TTC549 (cell line): ENCODE measurements around the gene GPD2.

Experiments
- FAIRE-seq: peaks from 2 replicates; lab custom pipeline; 2012; peaks lifted over from hg19 to GRCh38; lab: Jason Lieb, UNC

GPD2 gene

DNA sequence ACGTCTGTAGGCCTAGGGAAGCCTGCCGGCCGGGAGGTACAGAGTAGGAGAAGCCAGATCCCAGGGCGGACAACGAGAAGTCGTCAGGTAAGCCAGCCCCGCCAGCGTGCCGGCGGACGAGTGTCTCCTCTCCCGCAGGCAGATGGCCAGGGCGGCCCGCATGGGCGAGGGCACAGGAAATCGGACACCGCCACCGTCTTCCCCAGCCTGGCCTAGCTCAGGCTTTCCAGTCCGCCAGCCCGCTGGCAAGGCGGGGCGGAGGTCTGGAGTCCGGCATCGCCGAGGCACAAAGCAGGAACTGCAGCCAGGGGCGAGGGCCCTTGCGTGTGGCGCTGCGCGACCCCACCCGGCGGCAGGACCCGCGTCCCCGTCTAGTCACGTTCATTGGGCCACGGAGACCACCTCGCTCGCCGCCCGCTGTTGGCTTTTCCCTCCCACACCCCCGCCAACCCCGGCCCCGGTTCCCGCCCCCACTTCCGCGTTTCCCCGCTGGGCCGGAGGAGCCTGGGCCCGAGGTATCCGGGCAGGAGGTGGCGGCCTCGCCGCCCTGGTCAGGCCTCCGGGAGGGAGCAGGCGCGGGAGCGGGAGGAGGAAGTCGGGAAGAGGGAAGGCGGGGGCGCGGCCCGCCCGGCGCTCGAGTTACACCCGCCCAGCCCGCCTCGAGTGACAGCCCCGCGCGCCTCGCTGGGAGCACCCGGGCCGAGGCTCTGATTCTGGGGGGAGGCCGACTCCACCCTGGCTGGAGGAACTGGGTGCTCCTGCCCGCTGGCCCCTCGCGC is at the start of gene GPD2:
Gene GPD2, plus strand, starts transcription at position 662 of the 779 bp plus-strand sequence. CDS start 39,727 bp downstream, outside the sequence.
- no peak for FAIRE-seq

DNA sequence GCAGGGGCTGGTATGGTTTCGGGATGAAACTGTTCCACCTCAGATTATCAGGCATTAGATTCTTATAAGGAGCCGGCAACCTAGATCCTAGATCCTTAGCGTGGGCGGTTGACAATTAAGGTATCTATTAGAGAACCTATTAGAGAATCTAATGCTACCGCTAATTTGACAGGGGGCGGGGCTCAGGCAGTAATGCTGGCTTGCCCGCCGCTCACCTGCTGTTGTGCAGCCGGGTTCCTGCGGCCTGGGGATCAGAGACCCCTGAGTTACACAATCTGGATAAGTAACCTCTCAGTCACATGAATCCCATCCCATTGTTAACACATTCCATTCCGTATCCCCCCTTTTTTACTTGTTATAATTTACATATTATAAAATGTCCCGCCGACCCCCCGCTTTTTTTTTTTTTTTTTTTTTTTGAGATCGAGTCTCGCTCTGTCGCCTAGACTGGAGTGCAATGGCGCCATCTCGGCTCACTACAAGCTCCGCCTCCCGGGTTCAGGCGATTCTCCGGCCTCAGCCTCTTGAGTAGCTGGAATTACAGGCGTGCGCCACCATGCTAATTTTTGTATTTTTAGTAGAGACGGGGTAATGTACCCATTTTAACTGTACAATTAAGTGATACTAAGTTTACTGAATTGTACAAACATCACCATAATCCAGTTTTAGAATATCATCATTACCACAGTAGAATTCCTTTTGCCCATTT is 42.0 kb upstream of the GPD2 start:
- no peak for FAIRE-seq

DNA sequence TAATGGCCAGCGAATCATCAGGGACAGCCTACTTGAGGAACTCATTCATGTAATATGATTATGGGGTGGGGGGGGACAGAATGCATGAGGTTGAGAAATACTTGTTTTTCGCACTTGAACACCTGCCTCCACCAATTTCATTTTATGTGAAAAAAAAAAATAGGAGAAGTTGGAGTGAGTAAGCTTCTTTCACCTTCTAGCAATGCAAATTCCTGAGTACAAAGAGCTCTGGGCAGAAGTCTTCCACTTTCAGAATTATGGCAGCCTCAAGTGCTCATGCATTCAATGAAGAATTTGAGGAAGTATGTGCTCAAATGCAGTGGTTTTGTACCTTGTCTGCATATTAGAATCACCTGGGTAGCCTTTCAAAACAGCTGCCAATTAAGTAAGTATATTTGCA is 40.1 kb upstream of the GPD2 start:
- no peak for FAIRE-seq

DNA sequence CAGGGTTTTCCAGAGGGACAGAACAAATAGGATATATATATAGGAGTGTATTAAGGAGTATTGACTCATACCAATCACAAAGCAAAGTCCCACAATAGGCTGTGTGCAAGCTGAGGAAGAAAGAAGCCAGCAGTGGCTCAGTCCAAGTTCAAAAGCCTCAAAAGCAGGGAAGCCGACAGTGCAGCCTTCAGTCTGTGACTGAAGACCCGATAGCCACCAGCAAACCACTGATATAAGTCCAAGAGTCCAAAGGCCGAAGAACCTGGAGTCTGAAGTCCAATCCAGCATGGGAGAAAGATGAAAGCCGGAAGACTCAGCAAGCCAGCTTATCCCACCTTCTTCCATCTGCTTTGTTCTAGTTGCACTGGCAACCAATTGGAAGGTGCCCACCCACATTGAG is 39.0 kb upstream of the GPD2 start:
- FAIRE-seq = no peak

DNA sequence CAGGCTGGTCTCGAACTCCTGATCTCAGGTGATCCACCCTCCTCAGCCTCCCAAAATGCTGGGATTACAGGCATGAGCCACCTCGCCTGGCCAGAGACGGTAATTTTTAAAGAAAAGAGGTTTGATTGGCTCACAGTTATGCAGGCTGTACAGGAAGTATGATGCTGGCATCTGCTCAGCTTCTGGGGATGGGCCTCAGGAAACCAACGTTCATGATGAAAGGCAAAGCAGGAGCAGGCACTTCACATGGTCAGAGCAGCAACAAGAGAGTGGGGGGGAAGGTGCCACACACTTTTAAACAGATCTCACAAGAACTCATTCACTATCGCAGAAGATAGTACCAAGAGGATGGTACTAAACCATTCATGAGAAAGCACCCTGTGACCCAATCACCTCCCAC is 38.0 kb upstream of the GPD2 start:
- no peak for FAIRE-seq

DNA sequence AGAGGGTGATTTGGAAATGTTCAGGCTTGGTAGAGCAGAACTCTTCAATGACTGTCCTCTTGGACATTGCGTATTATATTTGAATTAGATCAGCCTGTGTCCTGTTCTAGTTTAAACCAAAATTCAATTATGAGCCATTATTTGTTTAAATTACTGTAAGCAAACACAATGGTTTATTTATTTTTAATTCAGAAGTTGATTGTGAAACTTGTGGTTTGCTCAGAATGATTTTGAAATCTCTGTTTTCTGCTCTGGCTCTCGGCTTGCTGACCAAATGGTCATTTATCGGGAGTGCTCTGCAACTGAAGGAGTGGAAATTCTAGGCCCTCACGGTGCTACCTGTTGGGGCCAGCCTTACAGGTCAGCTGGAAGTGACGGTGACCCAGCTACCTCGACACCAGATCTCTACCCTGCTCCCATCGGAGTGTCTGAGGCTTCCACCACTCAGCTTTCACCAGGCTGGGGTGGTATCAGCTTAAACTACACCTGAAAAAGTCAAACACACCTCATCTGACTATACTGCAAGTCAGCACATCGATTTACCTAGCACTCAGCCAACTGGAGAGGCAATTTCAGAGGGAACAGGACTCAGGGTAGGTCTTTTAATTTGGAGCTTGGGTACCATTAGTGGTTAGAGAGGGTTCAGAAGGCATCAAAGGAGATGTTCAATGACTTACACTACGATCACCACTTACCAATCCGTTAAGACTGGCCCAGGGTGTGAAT is 36.8 kb upstream of the GPD2 start:
- FAIRE-seq = no peak

DNA sequence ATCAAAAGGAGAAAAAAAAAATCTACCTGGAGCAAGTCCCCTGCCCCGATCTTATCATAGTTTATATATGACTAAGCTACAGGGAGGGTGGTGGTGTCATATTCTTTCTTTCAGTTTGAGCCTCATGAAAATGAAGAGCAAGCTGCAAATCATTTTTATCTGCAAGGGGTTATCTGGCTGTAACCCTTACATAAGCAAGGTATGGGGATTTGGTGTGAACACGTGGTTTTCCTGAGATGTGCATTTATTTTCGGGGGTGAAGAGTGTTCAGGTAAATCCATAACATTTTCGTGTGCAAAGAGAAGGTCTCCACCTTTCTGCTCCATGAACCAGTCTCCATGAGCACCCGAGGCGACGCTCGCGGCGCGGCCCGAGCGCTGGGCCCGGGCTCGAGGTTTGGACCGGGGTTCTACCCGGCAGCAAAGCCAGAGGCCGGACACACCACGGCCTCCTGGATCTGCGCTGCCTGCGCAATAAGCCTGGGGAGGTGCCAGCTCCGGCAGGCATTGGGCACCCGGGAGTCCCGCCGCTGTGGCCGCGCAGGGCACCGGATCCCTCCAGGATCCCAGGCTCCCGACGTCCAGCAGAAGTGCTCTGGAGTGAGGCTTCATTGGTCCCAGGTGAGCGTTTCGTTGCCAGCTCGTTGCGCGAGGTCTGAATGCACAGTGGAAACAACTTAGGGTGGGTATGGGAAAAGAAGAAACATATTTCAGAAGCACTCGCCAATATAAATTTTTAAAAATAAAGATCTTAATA is 36.1 kb upstream of the GPD2 start:
- FAIRE-seq = no peak

DNA sequence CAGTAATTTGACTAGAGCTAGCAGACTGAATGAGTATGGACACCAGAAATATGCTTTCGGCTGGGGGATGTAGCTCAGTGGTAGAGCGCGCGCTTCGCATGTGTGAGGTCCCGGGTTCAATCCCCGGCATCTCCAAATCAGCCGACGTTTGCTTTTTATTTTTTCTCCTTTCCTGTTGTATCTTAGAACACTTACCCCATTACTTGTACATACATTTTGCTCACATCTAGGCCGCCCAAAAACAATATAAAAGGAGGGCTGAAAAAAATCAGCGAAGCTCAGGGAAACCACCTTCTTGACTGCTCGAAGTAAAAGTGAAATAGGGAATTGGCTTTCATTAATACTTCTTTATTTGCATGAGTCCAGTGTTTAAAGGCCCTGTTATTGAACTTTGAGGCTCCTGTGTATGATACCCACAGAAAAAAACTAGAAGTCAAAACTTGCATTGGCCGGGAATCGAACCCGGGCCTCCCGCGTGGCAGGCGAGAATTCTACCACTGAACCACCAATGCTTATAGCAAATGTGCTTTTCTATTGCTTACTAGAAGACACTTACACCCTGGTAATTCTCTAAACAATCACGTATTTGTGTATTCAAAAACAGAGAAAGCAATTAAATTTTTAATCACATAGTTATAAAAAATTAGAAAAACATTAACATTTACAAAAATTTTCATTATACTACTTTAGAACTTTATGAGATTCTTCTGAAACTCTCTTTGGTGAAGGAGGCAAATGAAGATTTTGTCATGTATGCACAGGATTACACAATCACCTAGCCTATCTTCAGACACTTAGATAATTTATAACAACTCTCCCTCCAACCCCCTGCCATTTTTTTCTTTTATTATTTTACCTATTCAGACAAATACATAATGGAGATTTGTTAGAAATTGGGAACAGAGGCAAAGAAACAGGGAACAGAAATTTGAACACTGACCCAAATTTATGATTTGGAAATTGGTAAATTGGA is 35.2 kb upstream of the GPD2 start:
- FAIRE-seq = no peak

DNA sequence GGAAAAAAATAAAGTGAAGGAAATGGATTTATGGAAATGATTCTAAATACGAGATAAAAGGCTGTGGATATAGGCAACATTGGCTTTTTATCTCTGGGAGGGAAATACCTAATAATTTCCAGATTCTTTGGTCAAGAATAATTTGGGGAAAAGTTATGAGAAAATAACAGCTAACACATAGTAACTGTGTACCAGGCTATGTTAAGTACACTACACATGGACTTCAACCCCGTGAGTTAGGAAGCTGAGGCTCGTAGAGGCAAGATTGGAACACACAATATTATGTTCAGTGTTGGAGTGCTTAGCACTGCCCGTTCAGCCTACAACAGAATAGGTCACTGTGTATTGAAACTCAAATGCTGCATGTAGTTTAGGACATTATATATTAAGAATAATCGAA is 34.3 kb upstream of the GPD2 start:
- FAIRE-seq = no peak

DNA sequence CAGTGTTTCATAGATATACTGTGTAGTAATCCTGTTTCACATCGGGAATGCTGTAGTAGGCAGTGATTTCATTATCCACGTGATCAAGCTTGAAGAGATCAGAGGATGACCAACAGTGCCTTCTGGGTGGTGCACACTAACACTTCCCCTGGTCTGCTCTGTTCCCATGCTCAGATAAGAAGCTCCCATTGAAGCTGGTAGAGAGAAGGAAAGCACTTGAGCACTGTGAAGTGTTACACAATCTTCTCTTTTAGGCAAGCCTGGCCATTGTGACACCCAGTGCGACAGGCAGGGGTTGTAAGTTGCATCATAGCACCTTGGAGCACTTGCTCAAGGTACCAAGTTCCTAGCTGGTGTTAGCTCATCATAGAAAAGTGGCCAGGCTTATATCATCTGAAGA is 30.6 kb upstream of the GPD2 start:
- no peak for FAIRE-seq

DNA sequence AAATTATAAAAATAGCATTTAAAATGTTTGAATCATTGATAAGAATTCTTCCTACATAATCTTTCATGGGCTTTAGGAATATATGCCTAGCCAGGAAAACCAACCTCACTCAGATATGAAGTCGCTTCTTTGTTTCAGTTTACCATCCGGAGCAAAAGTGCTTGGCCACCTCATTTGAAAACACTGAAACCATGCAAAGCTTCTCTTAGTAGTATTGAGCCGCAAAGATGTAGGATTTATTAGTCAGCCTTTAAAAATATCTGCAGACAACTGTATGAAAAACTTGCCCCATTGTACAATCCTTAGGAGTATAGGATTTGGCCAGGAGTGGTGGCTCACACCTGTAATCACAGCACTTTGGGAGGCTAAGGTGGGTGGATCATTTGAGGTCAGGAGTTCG is 24.3 kb upstream of the GPD2 start:
- no peak for FAIRE-seq

DNA sequence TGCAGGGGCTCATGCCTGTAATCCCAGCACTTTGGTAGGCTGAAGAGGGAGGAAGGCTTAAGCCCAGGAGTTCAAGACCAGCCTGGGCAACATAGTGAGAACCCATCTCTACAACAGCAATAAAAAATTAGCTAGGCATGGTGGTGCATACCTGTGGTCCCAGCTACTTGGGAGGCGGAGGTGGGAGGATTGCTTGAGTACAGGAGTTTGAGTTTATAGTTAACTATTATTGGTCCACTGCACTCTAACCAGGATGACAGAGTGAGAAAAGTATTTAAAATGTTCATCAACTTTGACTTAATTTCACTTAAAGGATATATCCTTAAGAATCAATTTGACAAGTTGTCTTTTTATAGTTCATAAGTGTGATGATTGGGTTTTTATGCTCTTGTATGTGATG is 14.3 kb upstream of the GPD2 start:
- FAIRE-seq = no peak

DNA sequence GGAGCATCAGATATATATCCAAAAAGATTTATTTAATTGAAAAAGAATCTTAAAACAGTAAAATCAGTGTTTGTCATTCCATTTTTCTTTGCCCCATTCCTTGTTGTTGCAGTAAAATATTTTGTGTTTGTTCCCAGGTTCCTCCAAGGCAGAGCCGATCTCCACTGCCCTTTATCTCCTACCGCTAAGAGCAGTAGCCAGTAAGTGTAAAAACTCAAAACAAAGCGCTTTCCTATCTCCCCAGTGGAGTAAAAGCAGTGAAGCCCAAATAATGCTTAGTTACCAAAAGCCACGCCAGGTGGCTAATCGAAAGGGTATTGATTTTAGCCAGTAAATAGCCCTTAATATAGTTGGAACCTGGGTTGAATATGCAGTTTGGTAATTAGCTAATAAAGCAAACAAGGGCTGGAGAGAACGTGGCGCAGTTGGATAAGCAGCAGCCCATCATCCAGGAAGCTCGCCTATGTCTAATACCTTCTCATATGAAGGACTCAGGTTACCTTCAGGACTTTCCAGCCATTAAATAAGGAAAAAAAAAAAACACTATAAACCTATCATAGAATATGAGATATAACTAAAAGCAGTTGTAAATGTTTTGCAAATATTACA is 12.4 kb upstream of the GPD2 start:
- no peak for FAIRE-seq

DNA sequence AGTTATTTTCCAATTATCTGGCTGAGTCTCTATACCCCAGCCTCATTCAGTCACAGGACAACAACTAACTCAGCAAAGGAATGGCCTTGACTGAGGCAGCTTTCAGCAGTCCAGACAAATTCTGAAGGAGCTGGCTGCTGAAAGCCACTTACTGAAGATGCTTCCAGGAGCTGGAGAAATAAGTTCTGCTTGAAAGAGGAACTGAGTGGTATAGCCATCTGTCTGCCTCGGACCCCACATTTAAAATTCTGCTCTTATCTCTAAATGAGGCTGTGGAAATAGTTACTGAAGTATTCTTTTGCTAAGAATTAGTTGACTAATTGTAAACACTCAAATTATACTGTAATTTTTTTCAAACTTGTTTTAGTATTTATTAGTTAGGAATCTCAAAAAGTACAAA is 9.1 kb upstream of the GPD2 start:
- no peak for FAIRE-seq

DNA sequence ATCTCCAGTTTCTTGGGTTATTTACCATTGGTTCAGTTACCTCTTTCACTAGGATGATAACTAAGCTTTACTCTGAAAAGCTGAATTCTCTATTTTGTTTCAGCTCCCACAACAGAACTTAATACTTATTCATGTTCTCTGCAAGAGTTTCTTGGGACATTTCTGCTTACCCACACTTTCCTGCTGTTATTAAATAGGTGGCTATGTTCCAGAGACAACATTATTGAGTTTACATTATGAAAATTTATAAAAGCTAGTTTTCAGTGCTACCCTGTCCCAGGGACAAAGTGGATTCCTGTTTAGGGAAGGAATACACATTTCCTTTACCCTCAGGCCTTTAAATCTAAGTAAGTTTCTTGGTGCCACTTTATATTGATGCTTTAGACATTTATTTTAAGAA is 7.0 kb upstream of the GPD2 start:
- no peak for FAIRE-seq

DNA sequence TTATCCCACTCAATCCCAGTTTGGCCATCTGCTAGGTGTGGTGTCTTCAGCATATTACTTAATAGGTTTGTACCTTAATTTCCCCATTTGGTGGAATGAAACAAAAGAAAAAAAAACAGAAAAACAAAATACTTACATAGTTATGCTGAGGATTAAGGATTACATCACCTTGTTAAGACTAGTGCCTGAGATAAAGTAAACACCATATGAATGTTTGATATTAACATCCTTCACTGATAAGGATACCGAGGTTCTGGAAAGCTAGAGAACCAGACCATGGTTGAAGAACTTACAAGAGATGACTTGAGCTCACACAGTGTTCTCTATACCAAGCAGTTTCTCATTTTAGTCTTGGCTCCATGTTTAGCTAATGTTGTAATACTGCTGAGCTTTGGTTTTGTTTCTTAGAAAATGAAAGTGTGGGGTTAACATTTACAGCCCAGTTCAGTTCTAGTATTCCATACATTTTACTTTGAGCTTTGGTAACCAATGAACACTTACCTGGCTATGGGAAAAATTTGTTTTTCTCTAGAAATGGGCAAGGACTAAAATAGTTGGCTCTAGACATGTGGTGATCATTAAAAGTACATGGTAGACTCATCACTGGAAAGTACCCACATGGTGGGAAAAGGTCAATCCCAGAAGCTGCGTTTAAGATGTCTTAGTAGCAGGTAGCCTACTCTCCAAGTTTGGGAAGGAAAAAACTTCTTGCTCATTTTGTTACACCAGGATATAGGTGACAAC is 5.8 kb upstream of the GPD2 start:
- FAIRE-seq = no peak

DNA sequence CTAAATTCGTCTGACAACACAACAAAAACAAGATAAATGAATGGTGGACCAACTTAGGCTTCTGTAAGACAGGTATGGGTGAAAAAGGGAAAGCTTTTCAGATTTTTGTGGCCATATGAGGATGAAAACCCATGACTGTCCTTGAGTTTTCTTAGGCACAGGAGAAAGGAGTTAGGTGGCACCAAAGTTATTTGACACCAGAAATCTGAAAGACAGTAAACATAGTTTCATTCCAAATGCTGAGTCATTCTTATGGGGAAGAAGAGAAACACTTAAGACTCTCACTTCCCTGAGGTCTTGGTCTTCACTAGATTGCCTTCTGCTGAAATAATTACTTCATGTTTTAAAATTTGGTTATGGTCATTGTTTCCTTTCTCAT is 5.2 kb upstream of the GPD2 start:
- no peak for FAIRE-seq

DNA sequence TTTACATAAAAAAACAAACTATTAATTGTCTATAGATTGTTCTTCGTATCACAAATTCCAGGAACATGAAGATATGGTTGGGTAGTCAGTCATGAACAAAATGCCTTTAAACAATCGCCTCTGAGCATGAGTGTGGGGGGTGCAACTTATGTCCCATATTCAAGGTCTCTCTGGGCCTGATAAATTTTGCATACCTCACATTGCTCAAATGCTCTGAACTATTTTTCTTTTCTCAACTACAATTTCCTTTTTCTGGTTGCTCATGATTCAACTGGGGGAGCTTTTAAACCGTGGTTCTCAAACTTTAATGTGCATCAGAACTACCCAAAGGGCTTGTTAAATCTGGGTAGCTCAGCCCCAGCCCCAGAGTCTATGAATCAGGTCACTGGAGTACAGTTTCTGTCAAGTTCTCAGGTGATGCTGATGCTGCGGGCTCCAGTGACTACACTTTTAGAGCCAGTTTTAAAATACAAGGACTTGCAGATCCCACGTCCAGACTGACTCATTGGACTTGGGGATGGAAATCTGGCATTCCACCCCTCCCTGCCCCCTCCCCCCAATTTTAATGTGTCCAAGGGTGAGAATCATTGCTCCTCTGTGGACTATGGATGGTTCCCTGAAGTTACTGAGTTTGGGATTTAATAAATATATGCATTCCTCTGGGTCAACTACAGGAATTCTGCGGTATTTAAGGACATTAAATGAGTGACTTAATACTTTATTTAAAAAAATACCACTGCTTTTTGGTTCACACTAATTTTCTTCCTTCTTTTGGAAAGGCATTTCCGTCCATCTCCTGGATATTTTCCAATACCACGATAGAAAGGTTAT is 1.5 kb upstream of the GPD2 start:
- no peak for FAIRE-seq

DNA sequence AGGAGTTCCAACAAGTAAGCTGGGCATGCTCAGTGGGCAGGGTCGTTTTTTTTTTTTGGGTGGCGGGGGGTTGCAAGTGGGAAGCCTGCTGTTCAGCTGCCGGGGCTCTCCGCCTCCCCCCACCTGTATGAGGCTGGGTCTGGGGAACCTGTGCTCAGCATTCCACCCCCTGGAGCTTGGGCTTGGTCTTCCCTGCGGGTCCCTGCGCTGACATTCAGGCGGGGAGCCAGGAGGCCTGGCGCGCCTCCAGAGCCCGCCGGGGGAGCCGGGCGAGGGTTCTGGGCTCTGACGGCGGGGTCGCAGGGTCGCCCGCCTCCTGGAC is 822 bp upstream of the GPD2 start:
- no peak for FAIRE-seq
